AG20443 (cell line): ENCODE results near the gene GTF2A2.
"Not testable (repeated sequence)": the region's sequence is repeated elsewhere in the genome, so short reads cannot be mapped to it uniquely, and the experiment has no call there.

Experiments used
- DNase-seq: peaks from one replicate; pipeline ENCODE4 v3.0.0; 2012; ENCODE audit warnings: low spot score, mixed read lengths

The GTF2A2 gene

DNA sequence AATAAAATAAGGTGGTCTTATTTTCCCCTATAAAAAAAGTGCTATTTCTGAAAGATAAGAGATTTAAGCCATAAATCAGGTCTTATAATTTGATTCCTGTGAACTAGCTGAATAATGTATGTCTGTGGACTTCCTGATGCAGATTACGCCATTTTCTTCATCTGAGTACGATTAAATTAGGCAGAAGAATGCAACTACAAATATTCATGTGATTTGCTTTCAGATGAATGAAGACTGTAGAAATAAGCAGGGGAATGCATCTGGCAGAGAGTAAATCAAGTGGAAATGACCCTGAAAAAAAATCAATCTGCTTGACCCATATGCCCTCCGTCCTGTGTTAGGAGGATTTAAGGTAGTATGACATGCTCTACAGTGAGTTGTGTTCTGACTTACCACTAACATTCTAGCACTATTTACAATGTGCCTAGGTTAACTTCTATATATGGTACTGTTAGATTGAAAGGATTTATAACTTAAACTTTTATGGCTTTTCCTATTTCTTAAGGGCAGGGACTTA, 17.1 kb upstream of the GTF2A2 start:
- DNase-seq: no peak

DNA sequence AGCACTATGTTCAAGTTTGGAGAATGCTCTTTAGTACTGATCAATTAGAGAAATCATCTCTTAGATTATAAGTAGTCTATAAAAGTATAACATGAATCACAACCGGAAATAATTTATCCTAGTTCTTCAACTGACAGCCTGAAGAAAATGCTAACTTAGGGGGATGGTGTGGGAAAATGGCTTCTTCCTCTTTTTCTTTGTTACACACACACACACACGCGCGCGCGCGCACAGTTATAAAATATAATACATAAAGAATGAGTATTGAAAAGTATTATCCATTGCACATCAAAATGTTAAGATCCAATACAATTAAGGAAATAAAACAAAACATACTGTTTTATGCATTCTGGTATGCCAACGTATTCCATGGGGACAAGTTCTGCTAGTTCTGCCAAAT, 11.2 kb upstream of the GTF2A2 start:
- no peak for DNase-seq

DNA sequence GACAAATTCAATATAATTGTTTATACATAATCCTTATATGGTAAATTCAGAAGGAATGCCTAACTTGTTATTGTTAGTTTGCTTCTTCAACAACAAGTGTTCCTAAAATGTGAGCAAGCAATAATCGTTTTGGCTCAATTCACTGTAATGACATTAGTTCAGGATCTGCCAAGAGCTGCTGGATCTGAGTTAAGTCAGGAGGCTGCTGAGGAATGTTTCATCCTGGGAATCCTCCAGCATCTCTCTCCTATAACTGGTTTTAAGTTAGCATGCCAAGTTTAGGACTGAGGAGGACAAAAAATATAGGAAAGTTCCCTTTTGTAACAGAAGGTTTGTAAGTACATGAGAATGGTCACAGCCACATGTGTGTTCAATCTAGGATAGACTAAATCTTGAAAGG, 4.9 kb upstream of the GTF2A2 start:
- DNase-seq: peak; percentile 42

DNA sequence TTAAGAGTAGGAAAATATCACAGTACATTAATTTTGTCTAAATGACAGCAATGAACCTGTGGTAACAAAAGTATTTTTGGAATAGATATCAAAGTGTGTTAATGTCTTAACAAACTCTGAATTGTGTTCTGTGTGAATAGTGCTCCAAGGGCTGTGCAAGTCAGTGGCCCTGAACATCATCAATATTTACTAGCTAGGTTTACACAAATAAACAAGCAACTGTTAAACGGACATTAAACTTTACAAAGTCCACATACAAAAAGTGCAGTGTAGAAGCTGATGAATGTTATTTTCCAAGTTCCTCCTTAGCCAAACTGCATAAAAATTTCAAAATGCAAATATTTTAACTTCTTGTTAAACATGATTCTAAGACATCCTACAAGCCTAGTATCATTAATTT, 2.1 kb upstream of the GTF2A2 start:
- no peak for DNase-seq

DNA sequence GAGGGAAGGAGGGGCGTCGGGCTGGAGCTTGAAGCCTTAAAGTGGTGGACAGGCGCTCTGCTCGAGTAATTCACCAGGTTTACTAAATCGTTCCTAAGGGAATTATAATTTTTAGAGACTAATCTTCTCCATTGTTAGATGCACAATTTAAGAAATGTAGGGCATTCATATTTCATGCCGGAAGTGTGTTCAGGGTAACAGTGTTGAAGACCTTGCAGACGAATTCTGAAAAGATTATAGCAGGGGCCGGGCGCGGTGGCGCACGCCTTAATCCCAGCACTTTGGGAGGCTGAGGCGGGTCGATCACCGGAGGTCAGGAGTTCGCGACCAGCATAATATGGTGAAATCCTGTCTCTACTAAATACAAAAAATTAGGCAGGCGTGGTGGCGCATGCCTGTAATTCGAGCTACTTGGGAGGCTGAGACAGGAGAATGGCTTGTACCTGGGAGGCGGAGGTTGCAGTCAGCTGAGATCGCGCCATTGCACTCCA, 365 bp upstream of the GTF2A2 start:
- DNase-seq: no peak

DNA sequence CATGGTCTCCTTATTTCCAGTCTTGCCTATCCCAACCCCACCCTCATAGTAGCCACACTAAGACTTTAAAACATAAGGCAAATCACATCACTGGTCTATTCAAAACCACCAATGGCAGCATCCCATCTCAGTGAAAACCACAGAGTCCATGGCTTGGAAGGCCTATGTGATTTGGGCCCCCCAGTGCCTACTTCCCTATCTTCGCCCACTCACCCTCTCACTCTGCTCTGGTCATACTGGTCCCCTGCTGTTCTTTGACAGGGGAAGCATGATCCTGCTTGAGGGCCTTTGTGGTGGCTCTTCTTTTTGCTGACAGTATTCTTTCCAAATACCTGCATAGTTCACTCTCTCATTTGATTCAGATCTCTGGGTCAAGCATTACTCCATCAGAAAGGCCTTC, 3.3 kb downstream of the GTF2A2 start:
- no peak for DNase-seq

DNA sequence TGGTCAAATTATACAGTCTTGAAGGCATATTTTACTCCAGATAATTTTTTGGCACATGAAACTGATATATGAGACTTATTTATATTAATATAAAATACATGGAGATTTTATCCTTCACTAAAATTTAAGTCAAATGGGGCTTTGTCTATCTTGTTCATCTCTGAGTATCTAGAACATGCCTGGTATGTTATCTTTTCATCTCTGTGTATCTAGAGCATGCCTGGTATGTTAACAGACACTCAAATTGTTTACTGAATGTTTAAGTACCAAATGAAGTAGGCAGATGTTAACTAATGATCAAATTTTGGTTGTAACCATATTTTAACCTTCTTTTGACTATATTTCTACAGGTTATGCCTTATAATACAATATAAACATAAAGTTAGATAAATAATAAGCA, 7.7 kb downstream of the GTF2A2 start:
- no peak for DNase-seq

DNA sequence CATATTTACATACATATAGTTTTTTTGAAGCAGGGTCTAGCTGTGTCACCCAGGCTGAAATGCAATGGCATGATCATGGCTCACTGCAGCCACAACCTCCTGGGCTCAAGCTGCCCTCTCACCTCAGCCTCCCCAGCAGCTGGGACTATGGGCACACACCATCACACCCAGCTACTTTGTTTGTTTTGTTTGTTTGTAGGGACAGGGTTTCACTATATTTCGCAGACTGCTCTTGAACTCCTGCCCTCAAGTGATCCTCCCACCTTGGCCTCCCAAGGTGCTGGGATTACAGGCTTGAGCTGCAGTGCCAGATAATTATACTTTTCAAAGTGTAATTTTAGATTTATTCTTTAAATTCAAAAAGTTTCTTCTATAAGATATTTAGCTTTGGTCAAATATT, 10.2 kb downstream of the GTF2A2 start:
- no peak for DNase-seq

DNA sequence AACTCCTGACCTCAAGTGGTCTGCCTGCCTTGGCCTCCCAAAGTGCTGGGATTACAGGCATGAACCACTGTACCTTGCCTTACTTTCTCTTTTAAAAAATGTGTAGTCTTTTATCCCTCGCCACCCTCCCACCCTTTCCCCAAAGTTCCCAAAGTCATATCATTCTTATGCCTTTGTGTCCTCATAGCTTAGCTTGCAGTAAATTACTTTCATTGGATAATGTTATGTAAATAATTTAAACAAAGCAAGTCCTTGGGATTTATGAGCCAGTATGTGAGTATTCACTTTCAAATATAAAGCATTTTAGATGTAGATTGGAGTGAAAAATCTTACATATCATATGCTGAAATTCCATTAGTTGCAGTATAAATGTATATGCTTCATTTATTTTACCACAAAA, 11.0 kb downstream of the GTF2A2 start:
- DNase-seq: no peak

DNA sequence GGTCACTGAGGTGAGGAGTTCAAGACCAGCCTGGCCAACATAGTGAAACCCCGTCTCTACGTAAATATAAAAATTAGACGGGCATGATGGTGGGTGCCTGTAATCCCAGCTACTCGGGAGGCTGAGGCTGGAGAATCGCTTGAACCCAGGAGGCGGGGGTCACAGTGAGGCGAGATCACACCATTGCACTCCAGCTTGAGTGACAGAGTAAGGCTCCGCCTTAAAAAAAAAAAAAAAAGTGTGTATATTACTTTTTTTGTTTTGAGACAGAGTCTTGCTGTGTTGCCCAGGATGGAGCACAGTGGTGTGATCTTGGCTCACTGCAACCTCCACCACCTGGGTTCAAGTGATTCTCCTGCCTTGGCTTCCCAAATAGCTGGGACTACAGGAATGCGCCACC, 11.5 kb downstream of the GTF2A2 start:
- not testable (repeated sequence) for DNase-seq

DNA sequence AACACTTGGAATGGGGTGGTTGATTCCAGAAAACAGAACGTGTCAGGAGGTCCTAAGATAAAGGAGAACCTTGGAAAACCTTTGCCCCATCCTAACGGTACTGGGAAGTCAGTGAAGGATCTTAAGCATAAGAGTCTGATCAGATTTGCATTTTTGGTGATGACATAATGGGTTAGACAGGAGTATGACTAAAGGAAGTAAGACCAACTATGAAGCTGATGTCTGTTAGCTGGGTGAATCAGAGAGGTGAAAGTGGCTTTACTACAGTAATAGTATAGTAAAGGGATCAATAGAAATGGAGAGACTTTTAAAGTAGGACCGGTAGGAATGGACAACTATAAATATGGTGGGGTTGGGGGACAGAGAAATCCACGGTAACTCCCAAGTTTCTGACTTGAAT, 12.6 kb downstream of the GTF2A2 start:
- no peak for DNase-seq

DNA sequence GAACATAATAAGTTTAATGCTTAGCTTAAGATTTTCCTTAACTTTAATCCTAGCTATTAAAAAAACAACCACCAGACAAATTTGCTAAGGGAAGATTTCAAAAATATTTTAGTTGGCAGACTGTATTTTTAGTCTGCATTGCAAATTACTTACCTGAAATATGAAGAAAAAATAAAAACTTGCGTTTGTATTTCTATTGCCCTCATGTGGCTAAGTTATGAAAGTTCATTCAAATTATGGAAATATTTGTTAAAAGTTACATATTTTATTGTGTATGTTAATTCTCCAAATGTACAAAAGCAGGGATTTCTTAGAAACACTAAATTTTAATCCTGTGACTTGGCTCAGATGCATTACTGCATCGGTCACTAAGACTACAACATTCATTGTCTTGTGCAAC, 15.0 kb downstream of the GTF2A2 start:
- DNase-seq: no peak

DNA sequence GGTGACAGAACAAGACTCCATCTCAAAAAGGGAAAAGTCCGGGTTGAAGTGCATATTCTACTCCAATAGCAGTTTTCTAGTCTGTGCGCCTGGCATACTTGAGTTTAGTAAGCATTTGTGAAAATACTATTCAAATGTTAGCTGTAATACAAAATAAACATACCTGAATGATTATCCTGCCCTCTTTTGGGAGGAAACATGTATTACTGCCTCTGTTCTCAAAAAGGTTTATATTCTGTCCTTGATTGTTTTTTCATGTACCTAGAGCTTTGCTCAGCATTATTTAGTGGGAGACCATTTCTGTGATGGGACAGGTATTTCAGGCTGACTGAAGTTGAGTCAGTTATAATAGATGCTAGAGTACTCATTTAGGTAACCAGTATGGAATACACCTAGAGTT, 19.8 kb downstream of the GTF2A2 start:
- not testable (repeated sequence) for DNase-seq

DNA sequence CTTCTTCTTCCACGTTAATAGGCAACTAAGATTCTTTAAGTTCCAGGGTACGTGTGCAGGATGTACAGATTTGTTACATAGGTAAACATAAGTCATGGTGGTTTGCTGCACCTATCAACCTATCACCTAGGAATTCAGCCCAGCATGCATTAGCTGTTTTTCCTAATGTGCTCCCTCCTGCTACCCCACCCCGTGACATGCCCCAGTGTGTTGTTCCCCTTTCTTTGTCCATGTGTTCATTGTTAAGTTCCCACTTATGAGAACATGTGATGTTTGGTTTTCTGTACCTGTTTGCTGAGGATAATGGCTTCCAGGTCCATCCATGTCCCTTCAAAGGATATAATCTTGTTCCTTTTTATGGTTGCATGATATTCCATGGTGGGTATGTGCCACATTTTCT, 21.1 kb downstream of the GTF2A2 start:
- no peak for DNase-seq

DNA sequence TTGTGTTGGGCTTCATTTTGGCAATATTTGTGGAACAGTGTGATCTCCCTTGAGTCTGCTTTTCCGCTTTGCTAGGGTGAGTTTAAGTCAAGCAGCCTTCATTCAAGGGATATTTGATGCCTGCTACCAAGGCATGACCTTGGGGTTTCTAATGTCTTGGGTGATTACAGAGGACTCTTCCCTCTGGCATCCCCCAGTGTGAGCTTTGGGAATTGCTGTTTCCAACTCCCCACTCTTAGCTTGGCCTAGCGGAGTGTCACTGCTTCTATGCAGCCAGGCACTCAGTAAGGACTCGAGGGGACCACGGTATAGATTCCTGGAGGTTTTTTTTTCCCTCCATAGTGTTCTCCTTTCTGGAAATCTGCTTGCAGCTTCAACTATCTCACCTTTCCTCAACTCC, 24.6 kb downstream of the GTF2A2 start:
- peak; percentile 38 for DNase-seq

DNA sequence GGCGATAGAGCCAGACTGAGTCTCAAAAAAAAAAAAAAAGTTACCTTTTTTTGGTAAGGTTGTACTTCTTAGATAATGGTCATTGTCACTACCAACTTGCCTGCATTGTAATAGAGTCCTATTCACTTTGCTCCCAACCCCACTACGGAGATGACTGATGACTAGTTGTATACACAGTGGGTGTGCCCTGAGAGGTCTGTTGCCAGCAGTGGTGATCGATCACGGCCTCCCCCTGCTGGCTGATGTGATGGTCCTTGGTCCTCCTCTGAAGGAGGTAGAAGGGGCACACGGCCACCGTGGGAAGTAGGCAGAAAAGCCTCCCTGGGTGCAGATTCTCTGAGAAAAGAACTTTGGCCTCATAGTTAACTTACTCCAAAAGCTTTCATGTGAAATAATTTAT, 35.0 kb downstream of the GTF2A2 start:
- DNase-seq: peak; percentile 79

DNA sequence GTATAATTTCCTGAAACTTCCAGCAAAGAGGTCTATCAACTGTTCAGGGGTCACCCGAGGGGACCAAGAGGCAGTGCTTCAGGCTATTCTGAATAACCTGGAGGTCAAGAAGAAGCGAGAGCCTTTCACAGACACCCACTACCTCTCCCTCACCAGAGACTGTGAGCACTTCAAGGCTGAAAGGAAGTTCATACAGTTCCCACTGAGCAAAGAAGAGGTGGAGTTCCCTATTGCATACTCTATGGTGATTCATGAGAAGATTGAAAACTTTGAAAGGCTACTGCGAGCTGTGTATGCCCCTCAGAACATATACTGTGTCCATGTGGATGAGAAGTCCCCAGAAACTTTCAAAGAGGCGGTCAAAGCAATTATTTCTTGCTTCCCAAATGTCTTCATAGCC, 38.9 kb downstream of the GTF2A2 start:
- no peak for DNase-seq

DNA sequence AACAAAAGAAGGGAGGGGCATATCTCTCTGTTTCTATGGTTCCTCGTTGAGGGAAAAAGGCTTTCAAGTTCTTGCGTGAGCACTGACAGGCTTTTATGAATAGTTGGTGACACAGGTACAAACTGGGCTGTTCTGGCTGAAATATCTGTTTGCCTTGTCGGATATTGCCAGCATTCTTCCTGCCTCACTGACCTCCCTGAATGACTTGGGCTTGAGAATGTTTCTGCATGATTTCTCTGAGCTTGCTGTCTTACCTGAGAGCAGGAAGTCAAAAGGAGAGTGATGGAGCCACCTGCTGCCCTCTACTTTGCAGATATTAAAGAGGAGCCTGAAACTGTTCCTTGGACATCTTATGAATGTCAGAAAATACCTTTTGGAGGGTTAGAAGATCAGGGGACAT, 40.9 kb downstream of the GTF2A2 start:
- DNase-seq: no peak

DNA sequence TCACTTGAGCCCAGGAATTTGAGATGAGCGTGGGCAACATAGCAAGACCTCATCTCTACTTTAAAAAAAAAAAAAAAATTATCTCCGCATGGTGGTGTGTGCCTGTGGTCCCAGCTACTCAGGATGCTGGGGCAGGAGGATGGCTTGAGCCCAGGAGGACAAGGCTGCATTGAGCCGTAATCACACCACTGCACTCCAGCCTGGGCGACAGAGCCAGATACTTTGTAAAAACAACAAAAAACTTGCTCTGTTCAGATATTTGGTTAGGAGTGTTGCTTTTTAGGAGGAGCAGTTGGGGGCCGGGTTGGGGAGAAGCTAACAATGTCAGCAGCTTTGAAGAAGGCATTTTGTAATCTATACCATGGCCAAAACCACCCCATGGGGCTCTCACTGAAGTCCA, 41.7 kb downstream of the GTF2A2 start:
- no peak for DNase-seq

DNA sequence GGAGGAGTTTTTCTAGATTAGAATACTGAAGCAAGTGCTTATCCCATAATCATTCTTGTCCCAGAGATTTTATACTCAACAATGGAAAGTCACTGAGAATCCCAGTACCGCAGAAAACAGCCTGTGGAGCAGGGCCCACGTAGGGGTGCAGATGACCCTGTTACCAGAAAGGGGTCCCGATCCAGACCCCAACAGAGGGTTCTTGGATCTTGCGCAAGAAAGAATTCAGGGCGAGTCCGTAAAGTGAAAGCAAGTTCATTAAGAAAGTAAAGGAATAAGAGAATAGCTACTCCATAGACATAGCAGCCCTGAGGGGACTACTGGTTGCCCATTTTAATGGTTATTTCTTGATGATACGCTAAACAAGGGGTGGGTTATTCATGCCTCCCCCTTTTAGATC, 43.2 kb downstream of the GTF2A2 start:
- DNase-seq: no peak

DNA sequence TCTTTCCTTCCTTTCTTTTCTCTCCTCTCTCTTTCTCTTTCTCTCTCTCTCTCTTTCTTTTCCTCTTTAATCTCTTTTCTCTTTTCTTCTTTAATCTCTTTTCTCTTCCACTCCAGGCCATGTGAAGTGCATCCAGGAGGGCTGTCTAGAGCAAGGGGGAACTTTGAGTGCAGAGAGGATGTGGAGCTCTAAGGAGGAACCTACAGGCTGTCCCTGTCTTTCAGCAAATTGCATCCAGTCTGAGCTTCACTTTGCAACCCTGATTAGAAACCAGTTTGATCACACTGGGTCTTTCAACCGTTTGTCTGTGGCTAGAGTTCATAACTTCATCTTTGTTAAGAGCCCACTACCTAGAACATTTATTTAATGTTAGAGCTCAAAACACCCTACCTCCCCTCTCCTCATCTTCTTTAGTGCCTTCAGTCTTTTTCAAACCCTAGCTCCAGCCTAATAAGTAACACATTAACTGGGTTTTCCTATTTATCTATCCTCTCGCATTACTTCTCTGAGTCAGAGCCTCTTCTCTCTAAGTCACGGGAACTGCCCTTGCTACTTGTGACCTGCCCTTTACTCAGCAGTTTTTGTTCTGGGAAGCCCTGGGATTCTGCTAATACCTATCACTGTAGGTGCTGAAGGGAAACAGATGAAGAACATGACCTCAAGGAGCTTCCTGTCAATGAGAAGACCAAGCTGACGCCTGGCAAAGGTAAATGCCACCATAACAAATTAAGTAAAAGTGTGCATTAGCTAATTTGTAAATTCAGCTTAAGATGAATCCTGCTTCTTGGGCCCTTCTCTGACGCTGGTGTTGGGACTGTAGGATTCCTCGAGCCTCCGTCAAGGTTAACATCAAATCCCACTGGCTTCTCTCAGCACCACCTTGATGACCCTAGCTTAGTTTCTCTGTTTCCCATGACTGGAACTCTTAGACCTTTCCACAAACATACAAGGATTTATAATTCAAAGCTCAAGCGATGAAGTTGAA, 45.7 kb downstream of the GTF2A2 start, which contains the start of gene GCNT3:
Gene GCNT3, plus strand, starts transcription at position 508 of the 985 bp plus-strand sequence. CDS start 6,456 bp downstream, outside the sequence.
- DNase-seq: peak; percentile 46

DNA sequence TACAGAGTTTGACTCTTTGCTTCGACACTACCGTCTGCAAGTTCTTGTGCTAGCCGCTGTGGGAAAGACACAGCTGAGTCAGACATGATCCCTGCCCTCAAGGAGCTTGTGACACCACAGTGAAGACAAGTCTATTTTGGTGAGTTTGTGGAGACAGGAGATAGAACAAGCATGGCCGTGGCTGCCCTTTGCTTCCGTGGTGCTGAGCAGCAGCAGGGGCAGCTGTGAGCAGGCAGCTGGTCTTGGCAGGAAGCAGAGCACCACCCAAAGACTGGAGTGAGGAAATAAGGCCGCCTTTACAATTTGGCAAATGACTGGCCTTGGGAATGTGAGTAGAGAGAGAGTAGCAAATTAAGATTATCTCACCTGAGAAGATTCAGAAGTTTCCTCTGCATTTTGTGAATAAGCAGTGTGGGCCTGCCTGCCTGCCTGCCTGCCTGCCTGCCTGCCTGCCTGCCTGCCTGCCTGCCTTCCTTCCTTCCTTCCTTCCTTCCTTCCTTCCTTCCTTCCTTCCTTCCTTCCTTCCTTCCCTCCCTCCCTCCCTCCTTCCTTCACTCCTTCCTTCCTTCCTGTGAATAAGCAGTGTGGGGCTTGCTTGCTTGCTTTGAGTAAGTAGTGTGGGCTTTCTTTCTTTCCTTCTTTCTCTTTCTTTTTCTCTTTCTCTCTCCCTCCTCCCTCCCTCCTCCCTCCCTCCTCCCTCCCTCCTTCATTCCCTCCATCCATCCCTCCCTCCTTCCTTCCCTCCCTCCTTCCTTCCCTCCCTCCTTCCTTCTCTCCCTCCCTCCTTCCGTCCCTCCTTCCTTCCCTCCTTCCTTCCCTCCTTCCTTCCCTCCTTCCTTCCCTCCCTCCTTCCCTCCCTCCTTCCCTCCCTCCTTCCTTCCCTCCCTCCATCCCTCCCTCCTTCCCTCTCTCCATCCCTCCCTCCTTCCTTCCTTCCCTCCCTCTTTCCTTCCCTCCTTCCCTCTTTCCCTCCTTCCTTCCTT, 47.3 kb downstream of the GTF2A2 start:
- no peak for DNase-seq
